Pulmonary artery endothelial cell (primary cell): ENCODE measurements around the gene TRMT61A. TPM values are rescaled to one million over a fixed set of nuclear protein-coding genes. Genes with fewer than 3 reads are reported as not detected.

Source experiments
- DNase-seq: peaks from one replicate; pipeline ENCODE4 v3.0.0-alpha.2; 2011; ENCODE audit warnings: low read depth, low spot score
- total RNA-seq: library from RNA; depleted of rRNA; stranded (reverse); fragments of >200 nt; gene quantifications from 2 replicates; pipeline ENCODE4 v1.2.3, GENCODE V29; 2014

TRMT61A gene
- 7.9 and 9.7 TPM in 2 replicates for total RNA-seq

DNA sequence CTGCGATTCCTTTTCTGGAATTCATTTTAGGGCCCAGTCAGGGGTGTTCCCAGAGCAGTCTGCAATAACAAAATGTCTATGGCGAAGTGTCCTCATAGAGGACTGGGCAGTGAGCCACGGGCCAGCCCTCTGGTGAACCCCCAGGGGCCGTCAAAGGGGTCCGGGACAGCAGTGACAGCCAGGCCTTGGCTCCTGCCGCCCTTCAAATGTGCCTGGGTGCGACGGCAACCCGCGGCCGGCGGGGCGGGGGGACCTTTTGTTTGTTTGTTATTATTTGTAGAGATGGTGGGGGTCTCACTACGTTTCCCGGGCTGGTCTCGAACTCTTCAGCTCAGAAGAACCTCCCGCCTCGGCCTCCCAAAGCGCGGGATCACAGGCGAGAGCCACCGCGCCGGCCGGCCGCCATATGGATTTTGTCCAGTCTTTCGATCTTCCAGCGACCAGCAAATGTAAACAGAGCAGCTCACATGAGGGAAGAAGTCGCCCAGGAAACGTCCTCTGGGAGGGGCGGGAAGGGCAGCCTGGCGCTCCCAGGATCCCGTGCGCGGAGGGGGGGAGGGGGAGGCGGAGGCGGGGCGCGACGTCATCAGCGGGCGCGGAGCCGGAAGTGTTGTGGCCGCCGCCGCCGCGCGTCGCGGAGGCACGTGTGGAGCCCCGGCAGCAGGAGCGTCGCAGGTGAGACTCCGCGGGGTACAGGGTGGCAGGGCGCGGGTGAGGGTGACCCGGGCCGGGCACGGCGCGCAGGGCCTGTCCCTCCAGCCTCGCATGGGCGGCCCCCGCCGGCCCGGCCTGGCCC lies at the start of gene TRMT61A:
Gene TRMT61A (plus strand): TSS at position 610 of the 796 bp plus-strand sequence. CDS start 783 bp downstream, outside the sequence.
- no peak for DNase-seq

DNA sequence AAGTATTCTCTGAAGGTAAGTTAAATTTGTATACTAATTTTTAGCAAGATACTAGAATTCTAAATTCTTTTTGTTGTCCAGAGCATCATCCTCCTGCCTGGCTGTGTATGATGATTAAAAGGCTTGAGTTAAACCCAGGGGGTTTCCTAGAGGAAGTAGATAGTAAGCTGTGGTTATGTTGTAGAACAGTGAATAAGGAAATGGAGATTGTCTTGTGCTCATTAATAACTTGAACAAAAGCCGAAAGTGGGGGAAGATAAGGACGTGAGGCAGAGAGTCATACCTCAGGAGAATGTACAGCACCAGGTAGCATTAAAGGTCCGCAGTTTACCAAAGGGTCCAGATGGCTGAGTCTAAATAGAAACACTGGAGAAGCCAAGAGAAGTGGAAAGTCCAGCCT lies 48.4 kb upstream of the TRMT61A start:
- DNase-seq = no peak

DNA sequence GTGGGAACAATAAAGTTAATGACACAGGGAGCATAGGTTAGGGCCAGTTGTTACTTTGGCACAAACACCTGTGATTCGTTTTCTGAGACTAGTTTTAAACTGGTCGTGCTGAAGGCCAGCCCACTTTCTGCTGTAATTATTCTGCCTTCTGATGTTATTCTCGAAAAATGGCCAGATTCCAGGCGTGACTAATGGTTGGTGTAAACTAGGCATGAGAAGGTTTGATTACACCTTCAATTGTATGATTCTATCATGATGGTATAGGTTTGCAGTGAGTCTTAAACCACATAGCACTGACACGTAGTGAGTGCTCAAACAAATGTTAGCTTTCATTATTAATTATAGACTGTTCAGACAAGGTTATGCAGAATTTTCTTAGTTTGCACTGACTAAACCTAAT lies 45.4 kb upstream of the TRMT61A start:
- peak; percentile 30 for DNase-seq

DNA sequence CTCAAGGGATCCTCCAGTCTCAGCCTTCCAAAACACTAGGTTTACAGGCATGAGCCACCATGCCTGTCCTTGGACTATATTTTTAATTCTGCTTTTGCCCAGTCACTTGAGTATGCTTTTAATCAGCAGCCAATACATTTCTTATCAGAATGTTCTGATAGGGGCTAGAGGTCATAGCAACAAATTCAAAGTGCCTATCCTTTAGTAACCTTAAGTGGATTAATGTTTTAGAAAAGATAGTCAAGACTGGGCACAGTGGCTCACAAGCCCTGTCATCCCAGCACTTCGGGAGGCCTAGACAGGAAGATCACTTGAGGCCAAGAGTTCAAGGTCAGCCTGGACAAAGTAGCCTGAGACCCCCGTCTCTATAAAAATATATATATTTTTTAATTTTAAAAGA lies 43.5 kb upstream of the TRMT61A start:
- no peak for DNase-seq

DNA sequence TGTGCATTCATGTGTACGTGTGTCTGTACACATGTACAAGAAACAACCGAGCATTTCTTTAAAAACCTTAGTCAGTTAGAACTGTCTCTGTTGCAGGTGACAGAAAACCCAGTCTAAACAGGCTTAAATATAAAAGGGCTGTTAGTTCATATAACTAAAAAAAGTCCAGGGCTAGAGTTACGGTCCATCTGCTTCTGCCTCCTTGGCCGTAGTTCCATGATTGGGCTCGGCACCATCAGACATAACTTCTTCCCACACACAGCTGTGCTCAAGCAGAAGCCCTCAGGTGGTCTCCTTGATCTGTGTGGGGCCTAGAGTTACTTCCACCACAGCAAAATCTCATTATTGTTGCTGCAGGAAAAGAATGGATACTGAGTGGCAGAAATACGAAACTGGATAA lies 40.9 kb upstream of the TRMT61A start:
- DNase-seq = no peak

DNA sequence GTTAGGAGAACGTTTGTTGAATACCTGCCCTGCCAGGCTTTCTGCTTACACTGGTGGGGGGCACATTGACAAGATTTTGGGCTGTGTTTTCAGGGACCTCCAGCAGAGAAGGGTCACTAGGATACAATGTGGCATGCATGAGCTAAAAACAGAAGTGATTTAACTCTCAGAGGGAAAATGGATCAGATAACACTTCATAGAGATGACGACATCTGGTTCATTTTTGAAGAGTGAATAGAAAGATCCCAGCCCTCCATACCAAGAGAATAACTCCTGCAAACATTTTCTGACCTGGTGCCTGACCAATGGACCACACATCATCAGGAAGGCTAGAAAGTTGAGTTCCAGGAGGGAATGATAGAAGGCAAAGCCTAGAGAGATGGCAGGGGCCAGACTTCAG lies 40.0 kb upstream of the TRMT61A start:
- no peak for DNase-seq

DNA sequence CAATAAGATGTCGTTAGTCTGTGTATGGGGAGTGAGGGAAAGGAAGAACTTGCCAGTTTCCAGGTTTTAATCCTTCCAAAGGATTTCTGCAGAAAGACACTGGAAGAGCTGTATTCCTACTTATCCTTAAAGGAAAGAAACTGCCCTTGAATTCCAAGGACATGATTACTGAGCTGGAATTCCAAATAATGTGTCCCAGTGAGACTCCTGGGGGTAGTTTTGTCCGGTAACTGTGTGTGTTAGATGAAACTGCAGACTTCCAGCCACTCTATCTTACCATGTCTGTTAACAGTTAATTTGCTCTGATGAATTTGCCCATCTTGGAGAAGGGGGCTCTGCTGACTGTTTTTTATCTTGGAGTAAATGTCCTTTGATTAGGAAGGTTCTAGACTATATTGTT lies 39.4 kb upstream of the TRMT61A start:
- DNase-seq = no peak

DNA sequence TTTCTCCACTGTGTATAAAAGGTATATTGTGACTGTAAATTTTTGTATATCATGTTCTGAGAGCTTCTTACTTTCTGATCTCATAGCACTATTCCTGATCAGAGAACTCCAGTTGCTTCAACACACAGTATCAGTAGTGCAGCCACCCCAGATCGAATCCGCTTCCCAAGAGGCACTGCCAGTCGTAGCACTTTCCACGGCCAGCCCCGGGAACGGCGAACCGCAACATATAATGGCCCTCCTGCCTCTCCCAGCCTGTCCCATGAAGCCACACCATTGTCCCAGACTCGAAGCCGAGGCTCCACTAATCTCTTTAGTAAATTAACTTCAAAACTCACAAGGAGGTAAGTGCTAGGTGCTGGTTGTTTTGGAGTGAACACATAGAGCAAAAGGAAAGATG lies 37.3 kb upstream of the TRMT61A start:
- no peak for DNase-seq

DNA sequence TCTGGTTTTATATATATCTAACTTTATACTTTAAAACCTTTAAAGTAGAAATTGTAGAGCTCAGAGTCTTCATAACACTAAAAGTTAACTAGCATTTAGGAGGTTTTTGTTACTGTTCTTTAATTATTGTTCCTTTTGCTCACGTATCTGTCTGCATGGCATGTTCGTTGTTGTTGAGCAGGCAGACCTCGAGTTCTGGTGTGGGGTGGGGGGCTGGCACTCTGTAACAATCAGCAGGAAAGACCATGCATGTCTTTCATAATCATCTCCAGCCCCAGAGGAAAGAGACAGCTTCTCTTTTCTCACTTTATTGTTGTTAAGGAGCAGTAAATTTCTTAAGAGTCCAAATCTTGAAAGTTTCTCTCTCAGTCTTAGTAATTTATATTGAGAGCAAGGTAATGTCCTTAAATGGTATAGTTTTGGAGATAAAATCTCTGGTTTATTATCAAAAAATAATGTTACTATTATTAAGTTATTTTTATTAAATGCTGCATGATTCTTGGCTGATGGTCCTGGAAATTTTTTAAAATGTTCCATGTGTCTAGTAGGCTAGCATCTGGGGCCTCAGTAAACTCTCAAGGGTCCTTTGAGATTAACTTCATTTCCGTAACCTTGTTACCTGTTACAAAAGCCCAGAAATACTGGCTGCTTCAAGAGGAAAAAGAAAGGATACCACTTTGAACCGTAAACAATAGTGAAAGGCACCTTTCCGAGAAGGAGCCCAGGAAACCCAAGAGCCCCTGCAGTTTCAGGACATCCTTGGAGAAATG lies 36.7 kb upstream of the TRMT61A start:
- no peak for DNase-seq

DNA sequence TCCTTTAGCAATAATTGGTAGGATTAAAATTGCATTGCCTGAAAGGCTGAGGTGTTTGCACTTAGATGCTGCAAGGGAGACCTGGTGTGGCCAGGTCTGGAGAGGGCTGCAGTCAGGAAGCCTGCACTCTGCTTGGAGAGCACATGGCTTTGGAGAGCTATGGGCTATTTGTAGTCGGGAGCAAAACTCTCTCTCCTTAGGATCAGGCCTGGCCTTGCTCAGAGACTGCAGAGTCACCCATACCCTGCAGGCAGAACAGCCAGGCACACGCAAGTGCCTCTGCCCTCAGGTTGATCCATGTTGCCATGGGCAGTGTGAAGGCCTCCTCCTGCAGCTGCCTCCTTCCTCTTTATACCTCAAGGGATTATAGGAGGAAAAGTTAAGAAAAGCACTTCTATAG lies 33.1 kb upstream of the TRMT61A start:
- no peak for DNase-seq

DNA sequence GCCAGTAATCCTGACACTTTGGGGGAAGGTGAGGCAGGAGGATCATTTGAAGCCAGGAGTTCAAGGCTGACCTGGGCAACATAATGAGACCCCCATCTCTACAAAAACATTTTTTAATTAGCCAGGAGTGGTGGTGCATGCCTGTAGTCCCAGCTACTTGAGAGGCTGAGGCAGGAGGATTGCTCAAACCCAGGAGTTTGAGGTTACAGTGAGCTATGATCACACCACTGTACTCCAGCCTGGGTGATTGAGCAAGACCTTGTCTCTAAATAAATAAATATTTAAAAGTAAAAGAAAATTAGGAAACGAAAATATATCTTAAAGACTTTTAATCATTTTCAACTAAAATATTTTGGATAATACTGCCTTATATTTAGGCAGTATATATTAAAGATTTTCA lies 32.2 kb upstream of the TRMT61A start:
- no peak for DNase-seq

DNA sequence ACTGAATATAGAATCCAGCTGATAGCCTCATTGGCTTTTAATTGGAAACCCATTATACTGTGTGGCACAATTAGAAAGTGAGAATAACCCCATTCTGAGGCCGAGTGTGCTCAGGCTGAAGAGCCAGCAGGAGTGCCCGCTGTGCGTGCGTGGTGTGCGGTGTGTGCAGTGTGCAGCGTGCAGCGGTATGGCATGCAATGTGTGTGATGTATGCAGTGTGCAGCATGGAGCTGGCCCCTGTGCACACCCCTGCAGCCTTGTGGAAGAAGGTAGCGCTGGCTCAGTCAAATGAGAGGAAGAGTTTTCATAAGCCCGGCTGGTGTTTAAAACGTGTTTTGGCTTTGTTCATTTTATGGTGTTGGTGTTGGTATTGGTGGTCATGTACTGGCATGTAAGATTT lies 29.3 kb upstream of the TRMT61A start:
- no peak for DNase-seq

DNA sequence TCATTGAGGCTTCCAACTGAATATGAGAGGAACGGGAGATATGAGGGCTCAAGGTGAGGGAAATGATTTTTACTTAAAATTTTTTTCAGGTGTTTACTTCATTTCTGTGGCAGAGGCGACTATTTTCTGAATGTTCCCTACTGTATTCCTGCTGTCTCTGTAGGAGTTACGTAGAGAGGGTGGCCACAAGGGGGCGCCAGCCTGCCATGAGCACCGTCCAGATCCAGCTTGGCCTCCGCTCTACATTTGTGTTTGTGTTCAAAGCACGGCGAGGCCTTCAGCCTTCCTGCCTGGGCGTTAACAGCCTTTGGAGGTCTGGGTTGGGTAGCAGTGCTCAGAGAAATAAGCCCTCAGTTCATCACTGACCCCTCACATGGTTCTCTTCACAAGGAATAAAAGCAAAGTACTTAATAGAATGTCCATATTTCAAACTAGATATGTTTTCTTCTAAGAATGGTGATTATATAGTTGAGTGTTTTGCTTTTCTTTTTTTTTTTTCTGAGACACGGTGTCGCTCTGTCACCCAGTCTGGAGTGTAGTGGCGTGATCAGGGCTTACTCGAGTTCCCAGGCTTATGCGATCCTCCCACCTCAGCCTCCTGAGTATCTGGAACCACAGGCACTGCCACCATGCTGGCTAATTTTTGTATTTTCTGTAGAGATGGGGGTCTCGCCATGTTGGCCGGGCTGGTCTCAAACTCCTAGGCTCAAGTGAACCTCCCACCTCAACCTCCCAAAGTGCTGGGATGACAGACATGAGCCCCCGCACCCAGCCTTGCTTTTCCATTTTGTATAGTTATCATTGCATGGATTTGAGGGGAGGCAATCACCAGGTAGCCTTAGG lies 28.6 kb upstream of the TRMT61A start:
- peak; percentile 55 for DNase-seq

DNA sequence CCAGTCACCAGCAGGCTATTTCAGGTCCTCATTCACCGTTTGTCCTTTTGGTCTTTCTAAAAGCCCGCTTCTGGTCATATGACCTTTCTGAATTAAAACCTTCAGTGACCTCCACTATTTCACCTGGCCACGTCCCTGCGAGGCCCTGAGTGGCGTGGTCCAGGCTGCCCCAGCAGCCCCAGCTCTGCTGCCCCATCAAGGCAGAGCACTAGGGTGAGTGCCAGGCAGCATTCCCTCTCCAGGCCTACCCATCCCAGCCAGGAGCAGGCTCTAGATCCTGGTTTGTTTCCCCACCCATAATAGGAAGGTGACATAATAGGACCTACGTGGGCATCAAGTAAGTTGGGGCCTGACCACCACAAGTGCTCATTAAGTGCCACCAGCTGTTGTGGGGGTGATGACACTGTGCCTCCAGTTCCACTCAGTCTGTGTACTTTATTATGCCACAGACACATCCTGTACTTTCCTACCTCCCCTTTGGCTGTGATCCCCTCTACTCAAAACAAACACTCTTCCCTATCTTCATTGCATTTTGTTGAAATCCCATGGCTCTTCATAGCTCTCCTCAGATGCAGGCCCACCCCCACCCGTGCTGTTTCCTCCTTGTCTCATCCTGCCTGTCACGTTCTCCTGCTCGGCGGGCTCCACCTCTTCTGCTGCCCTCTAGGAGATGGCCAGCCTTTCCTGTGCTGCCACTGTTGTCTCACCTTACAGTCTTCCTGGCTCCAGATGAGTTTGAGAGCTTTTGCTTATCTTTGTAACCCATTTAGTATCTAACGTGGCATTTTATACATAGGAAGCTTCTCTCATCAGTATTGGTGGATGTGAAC lies 27.7 kb upstream of the TRMT61A start:
- DNase-seq = no peak

DNA sequence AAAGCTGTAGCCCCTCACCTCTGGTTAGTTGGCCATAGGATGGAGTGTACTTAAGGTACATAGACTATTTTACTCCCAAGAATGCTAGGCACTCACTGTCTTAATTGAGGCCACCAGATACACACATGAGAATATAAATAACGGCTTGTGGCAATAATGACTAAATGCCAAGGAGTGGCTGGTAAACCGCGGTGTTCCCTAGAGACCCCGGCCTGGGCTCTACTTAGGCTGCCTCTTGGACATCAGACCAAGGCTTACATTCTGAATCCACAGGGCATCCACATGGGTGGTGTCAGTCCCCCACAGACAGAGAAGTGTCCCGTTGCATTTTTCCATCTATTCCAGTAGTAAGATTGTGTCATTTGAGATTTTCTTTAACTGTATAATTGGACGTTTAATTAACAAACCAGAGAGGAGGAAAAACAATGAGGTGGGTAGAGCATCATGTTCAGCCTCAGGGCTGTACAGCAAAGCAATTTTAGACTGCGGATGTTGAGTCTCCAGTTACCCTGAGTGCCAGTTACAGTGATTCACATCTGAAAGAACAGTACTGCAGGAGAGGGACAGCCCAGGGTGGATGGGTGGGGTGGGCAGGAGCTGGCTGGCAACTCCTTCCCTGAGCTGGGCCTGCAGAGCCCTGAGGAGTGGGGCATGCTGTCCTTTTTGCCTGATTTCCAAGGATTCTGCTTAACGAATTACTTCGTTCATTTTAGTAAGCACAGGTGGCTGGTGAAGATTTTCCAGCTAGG lies 26.9 kb upstream of the TRMT61A start:
- no peak for DNase-seq

DNA sequence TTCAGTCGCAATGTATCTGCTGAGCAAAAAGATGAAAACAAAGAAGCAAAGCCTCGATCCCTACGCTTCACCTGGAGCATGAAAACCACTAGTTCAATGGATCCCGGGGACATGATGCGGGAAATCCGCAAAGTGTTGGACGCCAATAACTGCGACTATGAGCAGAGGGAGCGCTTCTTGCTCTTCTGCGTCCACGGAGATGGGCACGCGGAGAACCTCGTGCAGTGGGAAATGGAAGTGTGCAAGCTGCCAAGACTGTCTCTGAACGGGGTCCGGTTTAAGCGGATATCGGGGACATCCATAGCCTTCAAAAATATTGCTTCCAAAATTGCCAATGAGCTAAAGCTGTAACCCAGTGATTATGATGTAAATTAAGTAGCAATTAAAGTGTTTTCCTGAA lies 26.1 kb upstream of the TRMT61A start:
- DNase-seq = no peak

DNA sequence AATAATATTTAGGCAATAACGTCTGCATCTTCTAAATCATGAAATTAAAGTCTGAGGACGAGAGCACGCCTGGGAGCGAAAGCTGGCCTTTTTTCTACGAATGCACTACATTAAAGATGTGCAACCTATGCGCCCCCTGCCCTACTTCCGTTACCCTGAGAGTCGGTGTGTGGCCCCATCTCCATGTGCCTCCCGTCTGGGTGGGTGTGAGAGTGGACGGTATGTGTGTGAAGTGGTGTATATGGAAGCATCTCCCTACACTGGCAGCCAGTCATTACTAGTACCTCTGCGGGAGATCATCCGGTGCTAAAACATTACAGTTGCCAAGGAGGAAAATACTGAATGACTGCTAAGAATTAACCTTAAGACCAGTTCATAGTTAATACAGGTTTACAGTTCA lies 25.7 kb upstream of the TRMT61A start:
- no peak for DNase-seq

DNA sequence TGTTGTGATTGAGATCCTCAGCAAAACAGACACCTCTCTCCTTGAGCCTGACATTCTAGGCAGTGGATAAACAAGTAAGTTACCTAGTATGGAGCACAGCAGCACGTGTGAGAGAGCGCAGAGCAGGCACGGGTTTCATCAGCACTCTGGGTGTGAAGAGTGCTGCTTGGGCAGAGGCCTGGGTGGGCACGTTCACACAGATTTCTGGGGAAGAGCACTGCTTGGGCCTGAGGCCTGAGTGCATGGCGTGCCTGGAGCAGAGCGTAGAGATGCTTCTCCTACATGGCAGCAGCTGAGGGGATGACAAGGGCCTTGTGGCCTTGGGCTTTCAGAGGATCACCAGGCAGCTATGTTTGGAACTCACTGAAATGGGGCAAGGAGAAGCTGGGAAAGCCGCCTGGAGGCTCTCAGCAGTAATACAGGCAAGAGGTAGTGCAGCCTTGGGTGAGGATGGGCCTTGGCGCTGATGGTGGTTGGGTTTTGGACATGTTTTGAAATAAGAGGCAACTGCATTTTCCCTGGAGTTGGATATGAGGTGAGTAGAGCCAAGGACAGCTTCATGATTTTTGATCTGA lies 23.9 kb upstream of the TRMT61A start:
- no peak for DNase-seq

DNA sequence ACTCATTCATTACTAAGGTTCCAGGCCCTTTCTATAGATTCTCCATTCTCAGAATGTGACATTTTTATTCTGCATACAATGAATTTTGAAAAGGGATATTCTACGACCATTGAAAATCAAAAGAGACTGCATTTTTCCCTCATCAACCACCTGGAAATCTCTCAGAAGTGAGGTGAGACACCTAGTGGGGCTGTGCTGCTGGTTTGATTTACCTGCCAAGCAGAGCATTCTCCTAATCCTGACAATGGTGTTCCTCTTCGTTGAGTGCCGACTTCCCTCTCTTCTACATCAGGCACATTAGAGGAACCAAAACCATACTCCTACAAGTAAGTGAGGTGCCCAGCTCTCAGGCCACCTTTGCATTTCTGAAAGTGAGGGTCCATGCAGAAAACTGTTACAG lies 21.2 kb upstream of the TRMT61A start:
- no peak for DNase-seq
